ENCODE data around the gene PITPNB. TPM values are rescaled to one million over a fixed set of nuclear protein-coding genes. Genes with fewer than 3 reads are reported as not detected.

Gene PITPNB
- total and polyA plus RNA-seq, 2 experiments from 2014 or later: 50.9 to 56.0 TPM

DNA sequence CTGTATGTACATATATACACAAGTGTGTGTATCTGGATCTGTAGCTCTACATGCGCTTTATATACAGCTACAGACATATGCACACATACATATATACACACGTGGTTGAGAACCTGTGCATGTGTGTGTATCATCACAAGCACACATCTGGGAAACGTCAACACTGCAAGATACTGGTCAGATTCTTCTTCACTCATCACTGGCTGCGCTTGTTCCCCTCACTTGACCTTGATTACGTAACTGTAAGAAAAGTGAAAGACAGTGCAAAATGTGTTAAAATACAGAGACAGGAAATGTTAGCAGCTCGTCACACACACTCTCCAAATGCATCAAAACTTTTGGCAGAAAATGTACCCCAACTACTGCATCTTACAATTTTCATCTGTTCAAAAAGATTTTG is 65.6 kb downstream of the PITPNB start (continued):
- TF ChIP-seq CTCF (conservative IDR thresholded peaks at IDR 0.05; ENCODE audit: low read depth in 2 of 2) (no peak), NANOG (IDR thresholded peaks at IDR 0.05; ENCODE audit: borderline replicate concordance) (no peak), STAT1 (IDR thresholded peaks at IDR 0.05; ENCODE audit: unreplicated experiment) (no peak), EZH2phosphoT487 (IDR thresholded peaks at IDR 0.05; ENCODE audit: unreplicated experiment) (no peak)

DNA sequence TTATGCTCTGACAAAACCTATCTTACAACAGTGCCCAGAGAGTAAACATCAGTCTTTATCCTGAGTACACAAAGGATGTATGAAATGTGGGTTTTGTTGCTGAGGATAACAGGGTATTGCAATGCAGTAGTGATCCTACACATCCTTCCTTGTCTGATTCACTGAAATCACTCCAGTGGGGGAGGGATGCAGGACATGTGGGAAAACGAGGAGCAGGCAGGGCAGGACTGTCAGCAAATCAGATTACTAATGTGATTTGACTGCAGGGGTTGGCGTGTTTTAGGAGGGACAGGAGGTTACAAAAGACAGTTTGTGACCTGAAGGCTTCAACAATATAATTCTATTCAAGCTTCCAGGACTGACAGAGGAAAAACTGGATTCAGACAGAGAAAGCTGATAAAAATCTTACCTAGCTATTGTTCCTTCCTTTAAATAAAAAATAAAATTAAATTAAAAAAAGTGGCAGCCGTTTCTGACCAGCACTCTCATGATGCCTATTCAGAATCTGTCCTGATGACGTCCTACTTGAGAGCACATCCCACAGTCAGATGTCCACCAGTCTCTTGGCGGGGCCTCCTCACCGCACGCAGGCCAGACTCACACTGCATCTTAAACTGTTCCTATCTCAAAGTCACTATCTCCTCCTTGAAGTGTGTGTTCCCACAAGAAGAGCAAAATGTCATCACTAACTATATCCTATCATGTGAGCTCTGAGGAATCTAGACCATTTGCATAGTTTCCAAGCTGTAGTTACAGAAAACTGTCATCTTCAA is 66.9 kb downstream of the PITPNB start:
- Histone ChIP-seq H3K36me3 (ENCODE audit: insufficient read depth) (peaks cover 24% of the 10 kb centered on the region), H4K20me1 (replicated peaks; ENCODE audit: insufficient read depth) (no peaks in the 10 kb centered on the region; the same call in 1 of the 2 replicates), H3K9me2 (ENCODE audit: insufficient read depth) (no peaks in the 10 kb centered on the region), H3K27ac (ENCODE audit: low read depth) (peak overlapping the region; percentile 73), H3K79me2 (replicated peaks; ENCODE audit: insufficient read depth) (no peaks in the 10 kb centered on the region; the same call in 1 of the 2 replicates), H3K4me2 (no peak overlapping the region), H2AFZ (no peak overlapping the region), H3K4me1 (ENCODE audit: insufficient read depth) (peaks cover 34% of the 10 kb centered on the region), H3K4me3 (no peak overlapping the region), H3F3A (replicated peaks; ENCODE audit: low read depth) (peaks cover 6% of the 10 kb centered on the region), H3K27me3 (ENCODE audit: insufficient read depth) (no peaks in the 10 kb centered on the region)
- DNase-seq (ENCODE audit: low spot score) (no peak), ATAC-seq (no peak)
- H3K9me3 Mint-ChIP-seq: no peaks in the 10 kb centered on the region
- peaks cover 44% of the 10 kb centered on the region for H3K4me1 Mint-ChIP-seq
- H3K27me3 Mint-ChIP-seq (ENCODE audit: insufficient read depth, low read depth, poor library complexity): peaks cover 5% of the 10 kb centered on the region
- peaks cover 46% of the 10 kb centered on the region for H3K36me3 Mint-ChIP-seq (ENCODE audit: low read depth)
- no peak for TF ChIP-seq EZH2 (IDR thresholded peaks at IDR 0.05; ENCODE audit: low read depth, unreplicated experiment)
- no peak for TF ChIP-seq NANOG (IDR thresholded peaks at IDR 0.05; ENCODE audit: borderline replicate concordance)
- no peak for TF ChIP-seq CTCF (conservative IDR thresholded peaks at IDR 0.05; ENCODE audit: low read depth in 2 of 2)
- TF ChIP-seq, protein P1, sequence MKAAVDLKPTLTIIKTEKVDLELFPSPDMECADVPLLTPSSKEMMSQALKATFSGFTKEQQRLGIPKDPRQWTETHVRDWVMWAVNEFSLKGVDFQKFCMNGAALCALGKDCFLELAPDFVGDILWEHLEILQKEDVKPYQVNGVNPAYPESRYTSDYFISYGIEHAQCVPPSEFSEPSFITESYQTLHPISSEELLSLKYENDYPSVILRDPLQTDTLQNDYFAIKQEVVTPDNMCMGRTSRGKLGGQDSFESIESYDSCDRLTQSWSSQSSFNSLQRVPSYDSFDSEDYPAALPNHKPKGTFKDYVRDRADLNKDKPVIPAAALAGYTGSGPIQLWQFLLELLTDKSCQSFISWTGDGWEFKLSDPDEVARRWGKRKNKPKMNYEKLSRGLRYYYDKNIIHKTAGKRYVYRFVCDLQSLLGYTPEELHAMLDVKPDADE (IDR thresholded peaks at IDR 0.05): no peak
- no peak for TF ChIP-seq JUNB (IDR thresholded peaks at IDR 0.05; ENCODE audit: unreplicated experiment)
- TF ChIP-seq EZH2phosphoT487 (IDR thresholded peaks at IDR 0.05; ENCODE audit: unreplicated experiment): no peak
- TF ChIP-seq, protein P2, sequence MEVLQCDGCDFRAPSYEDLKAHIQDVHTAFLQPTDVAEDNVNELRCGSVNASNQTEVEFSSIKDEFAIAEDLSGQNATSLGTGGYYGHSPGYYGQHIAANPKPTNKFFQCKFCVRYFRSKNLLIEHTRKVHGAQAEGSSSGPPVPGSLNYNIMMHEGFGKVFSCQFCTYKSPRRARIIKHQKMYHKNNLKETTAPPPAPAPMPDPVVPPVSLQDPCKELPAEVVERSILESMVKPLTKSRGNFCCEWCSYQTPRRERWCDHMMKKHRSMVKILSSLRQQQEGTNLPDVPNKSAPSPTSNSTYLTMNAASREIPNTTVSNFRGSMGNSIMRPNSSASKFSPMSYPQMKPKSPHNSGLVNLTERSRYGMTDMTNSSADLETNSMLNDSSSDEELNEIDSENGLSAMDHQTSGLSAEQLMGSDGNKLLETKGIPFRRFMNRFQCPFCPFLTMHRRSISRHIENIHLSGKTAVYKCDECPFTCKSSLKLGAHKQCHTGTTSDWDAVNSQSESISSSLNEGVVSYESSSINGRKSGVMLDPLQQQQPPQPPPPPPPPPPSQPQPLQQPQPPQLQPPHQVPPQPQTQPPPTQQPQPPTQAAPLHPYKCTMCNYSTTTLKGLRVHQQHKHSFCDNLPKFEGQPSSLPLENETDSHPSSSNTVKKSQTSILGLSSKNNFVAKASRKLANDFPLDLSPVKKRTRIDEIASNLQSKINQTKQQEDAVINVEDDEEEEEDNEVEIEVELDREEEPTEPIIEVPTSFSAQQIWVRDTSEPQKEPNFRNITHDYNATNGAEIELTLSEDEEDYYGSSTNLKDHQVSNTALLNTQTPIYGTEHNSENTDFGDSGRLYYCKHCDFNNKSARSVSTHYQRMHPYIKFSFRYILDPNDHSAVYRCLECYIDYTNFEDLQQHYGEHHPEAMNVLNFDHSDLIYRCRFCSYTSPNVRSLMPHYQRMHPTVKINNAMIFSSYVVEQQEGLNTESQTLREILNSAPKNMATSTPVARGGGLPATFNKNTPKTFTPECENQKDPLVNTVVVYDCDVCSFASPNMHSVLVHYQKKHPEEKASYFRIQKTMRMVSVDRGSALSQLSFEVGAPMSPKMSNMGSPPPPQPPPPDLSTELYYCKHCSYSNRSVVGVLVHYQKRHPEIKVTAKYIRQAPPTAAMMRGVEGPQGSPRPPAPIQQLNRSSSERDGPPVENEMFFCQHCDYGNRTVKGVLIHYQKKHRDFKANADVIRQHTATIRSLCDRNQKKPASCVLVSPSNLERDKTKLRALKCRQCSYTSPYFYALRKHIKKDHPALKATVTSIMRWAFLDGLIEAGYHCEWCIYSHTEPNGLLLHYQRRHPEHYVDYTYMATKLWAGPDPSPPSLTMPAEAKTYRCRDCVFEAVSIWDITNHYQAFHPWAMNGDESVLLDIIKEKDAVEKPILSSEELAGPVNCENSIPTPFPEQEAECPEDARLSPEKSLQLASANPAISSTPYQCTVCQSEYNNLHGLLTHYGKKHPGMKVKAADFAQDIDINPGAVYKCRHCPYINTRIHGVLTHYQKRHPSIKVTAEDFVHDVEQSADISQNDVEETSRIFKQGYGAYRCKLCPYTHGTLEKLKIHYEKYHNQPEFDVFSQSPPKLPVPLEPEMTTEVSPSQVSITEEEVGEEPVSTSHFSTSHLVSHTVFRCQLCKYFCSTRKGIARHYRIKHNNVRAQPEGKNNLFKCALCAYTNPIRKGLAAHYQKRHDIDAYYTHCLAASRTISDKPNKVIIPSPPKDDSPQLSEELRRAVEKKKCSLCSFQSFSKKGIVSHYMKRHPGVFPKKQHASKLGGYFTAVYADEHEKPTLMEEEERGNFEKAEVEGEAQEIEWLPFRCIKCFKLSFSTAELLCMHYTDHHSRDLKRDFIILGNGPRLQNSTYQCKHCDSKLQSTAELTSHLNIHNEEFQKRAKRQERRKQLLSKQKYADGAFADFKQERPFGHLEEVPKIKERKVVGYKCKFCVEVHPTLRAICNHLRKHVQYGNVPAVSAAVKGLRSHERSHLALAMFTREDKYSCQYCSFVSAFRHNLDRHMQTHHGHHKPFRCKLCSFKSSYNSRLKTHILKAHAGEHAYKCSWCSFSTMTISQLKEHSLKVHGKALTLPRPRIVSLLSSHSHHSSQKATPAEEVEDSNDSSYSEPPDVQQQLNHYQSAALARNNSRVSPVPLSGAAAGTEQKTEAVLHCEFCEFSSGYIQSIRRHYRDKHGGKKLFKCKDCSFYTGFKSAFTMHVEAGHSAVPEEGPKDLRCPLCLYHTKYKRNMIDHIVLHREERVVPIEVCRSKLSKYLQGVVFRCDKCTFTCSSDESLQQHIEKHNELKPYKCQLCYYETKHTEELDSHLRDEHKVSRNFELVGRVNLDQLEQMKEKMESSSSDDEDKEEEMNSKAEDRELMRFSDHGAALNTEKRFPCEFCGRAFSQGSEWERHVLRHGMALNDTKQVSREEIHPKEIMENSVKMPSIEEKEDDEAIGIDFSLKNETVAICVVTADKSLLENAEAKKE (CRISPR knock-in tag; IDR thresholded peaks at IDR 0.05): no peak
- TF ChIP-seq STAT1 (IDR thresholded peaks at IDR 0.05; ENCODE audit: unreplicated experiment): no peak
- TF ChIP-seq ZNF114 (CRISPR knock-in tag; IDR thresholded peaks at IDR 0.05): no peak
- peak overlapping the region; percentile 50; the same call in 1 of the 2 replicates for H3K27ac Mint-ChIP-seq
- no peak overlapping the region for H3K4me3 Mint-ChIP-seq
